ENCODE data around the gene TMEM101.
"Not testable (repeated sequence)": the region's sequence is repeated elsewhere in the genome, so short reads cannot be mapped to it uniquely, and the experiment has no call there.

The TMEM101 gene

DNA sequence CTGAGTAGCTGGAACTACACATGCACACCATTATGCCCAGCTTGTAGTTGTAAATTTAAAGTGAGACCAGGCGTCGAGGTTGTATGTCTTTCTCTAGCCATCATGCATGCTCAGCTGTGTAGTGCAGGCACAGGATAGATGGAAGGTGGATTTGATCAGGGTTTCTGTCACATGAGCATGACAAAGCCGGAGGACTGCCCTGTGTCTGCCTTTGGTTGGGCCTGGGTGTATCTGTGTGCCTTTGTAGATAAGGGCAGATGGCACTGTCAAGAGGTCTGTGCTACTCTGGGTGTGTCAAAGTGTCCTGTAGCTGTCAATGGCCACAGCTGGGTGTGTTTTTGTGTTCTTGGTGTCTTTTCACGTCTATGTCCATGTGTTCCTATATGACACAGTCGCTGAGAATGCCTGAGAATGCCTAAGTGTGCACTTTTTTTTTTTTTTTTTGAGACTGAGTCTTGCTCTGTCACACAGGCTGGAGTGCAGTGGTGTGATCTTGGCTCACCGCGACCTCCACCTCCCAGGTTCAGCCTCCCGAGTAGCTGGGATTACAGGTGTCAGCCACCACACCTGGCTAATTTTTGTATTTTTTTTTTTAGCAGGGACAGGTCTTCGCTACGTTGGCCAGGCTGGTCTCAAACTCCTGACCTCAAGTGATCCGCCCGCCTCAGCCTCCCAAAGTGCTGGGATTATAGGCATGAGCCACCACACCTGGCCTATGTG lies 14.5 kb downstream of the TMEM101 start:
- no peaks in the 10 kb centered on the region for H3K4me1 Mint-ChIP-seq (ENCODE audit: low read depth)
- no peak overlapping the region for H3K27ac Mint-ChIP-seq
- no peaks in the 10 kb centered on the region for H3K9me3 Mint-ChIP-seq
- H3K27me3 Mint-ChIP-seq (ENCODE audit: low read depth) = peaks cover 33% of the 10 kb centered on the region
- no peaks in the 10 kb centered on the region for H3K36me3 Mint-ChIP-seq (ENCODE audit: low read depth)
- no peak overlapping the region for H3K4me3 Mint-ChIP-seq
- no peak for DNase-seq (ENCODE audit: low spot score)

DNA sequence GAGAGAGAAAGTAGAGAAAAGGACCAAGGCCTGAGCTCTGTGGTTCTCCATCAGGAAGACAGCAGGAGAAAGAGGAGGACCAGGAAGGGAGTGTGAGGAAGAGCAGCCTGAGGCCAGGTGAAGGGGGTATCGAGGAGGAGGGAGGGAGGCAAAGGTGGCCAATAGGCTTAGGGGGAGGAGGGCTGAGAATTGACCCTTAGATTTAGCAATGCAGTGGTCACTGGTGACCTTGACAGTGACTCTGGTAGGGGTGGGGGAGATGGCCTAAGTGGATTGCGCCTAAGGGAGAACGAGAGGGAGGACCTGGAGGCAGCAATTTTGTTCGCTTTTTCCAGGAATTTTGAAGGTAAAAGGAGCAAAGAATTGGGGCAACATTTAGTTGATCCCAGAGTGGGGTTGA lies 15.7 kb downstream of the TMEM101 start:
- H3K4me3 Mint-ChIP-seq = no peak overlapping the region
- peaks cover 37% of the 10 kb centered on the region for H3K27me3 Mint-ChIP-seq (ENCODE audit: low read depth)
- no peak for DNase-seq (ENCODE audit: low spot score)
- no peaks in the 10 kb centered on the region for H3K9me3 Mint-ChIP-seq
- no peak overlapping the region for H3K27ac Mint-ChIP-seq
- H3K4me1 Mint-ChIP-seq (ENCODE audit: low read depth) = no peaks in the 10 kb centered on the region
- no peaks in the 10 kb centered on the region for H3K36me3 Mint-ChIP-seq (ENCODE audit: low read depth)

DNA sequence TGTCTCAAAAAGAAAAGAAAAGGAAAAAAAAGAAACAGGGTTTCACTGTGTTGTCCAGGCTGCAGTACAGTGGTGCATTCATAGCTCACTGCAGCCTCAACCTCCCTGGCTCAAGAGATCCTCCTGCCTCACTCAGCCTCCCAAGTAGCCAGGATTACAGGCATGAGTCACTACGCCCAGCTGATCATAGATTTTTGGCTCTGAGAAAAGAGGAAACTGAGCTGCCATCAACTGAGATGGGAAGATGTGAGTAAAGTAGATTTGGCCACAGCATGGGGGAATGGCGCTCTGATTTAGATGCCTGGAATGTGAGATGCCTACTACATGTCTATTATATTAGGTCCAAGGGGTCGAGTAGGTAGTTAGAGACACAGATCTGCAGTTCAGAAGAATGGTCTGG lies 16.2 kb downstream of the TMEM101 start:
- H3K4me1 Mint-ChIP-seq (ENCODE audit: low read depth) = no peaks in the 10 kb centered on the region
- DNase-seq (ENCODE audit: low spot score) = no peak
- H3K4me3 Mint-ChIP-seq = no peak overlapping the region
- no peaks in the 10 kb centered on the region for H3K9me3 Mint-ChIP-seq
- no peak overlapping the region for H3K27ac Mint-ChIP-seq
- H3K27me3 Mint-ChIP-seq (ENCODE audit: low read depth) = peaks cover 35% of the 10 kb centered on the region
- H3K36me3 Mint-ChIP-seq (ENCODE audit: low read depth) = no peaks in the 10 kb centered on the region

DNA sequence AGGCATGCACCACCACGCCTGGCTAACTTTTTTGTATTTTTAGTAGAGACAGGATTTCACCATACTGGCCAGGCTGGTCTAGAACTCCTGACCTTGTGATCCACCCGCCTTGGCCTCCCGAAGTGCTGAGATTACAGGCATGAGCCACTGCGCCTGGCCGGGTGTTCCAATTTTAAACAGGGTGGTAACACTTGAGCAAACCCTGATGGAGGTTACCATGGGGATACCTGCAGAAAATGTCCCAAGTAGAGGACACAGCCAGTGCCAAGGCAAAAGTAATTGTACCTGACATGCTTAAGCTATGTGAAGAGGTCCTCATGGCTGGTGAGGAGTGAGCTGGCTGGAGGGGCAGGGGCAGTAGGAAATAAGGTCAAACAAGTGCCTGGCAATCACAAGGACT lies 17.6 kb downstream of the TMEM101 start:
- not testable (repeated sequence) for H3K4me1 Mint-ChIP-seq (ENCODE audit: low read depth); H3K27ac Mint-ChIP-seq; H3K36me3 Mint-ChIP-seq (ENCODE audit: low read depth); DNase-seq (ENCODE audit: low spot score); H3K4me3 Mint-ChIP-seq; H3K9me3 Mint-ChIP-seq
- H3K27me3 Mint-ChIP-seq (ENCODE audit: low read depth) = peaks cover 36% of the 10 kb centered on the region

DNA sequence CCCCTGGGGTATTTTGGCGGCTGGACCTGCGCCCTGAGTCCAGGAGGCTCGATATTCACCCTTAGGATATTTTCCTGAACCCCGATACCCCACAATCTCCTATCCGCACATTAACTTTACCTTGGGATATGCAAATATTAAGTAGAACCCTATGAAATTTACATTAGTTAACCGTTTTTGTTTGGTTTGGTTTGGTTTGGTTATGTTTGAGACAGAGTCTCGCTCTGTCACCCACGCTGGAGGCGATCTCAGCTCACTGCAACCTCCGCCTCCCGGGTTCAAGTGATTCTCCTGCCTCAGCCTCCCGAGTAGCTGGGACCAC lies 19.7 kb downstream of the TMEM101 start:
- Mint-ChIP-seq H3K9me3 (no peaks in the 10 kb centered on the region), H3K4me3 (no peak overlapping the region), H3K27ac (no peak overlapping the region), H3K27me3 (ENCODE audit: low read depth) (peaks cover 34% of the 10 kb centered on the region), H3K36me3 (ENCODE audit: low read depth) (no peaks in the 10 kb centered on the region), H3K4me1 (ENCODE audit: low read depth) (no peaks in the 10 kb centered on the region)
- DNase-seq (ENCODE audit: low spot score) = no peak

DNA sequence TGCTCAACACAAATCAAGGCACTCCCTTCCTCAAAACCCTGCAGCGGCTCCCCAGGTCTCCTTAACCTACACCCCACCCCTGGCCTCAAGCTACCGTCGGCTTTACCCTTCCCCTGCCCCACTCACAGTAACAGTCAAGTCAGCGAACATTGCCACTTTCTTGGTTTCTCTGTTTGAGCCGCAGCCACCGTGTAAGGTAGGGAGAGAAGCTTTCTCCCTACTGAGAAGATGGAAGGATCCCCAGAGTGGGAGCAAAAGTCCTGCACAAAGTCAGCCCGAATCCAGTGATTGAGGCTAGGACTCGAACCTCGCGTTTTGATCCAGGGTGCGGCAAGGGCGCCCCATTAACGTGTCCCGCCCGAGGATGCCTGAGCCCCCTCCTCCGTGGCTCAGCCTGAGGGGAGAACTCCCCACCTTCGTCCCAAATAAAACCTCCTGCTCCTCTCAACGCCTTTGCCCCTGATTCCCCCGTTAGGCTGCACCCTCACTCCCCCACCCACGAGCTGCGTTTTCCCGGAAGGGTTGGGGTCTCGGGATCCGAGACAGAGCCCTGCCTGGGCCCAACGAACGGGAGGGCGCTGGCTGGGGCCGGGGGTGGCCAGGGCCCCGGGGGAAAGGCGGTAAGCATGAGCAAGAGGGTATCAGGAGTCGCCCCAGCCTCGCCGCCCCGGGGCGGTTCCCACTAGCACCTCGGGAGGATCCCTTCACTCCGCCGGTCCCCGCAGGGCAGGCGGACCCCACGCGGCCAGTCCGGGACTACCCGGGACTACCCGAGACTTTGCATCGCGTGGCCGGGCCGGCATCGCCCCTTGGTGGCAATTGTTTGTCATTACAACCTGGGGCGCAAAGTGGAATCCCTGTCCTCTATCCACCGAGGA lies 20.3 kb downstream of the TMEM101 start:
- Mint-ChIP-seq H3K27ac (no peak overlapping the region), H3K4me1 (ENCODE audit: low read depth) (no peaks in the 10 kb centered on the region), H3K9me3 (no peaks in the 10 kb centered on the region), H3K36me3 (ENCODE audit: low read depth) (no peaks in the 10 kb centered on the region), H3K4me3 (no peak overlapping the region), H3K27me3 (ENCODE audit: low read depth) (peaks cover 31% of the 10 kb centered on the region)
- DNase-seq (ENCODE audit: low spot score) = peak; percentile 56

DNA sequence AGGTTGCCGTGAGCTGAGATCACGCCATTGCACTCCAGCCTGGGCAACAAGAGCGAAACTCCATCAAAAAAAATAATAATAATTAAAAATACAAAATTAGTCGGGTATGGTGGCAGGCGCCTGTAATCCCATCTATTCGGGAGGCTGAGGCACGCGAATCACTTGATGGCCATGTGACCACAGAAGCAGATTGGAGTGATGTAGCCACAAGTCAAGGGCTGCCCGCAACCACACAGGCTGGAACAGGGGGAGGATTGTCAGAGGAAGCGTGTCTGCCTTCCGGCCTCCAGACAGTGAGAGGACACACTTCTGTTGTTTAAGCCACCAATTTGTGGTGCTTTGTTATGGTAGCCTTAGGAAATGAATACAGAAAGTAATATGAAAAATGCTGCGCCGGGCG lies 22.1 kb downstream of the TMEM101 start:
- H3K27me3 Mint-ChIP-seq (ENCODE audit: low read depth) = peaks cover 30% of the 10 kb centered on the region
- no peak overlapping the region for H3K4me3 Mint-ChIP-seq
- H3K36me3 Mint-ChIP-seq (ENCODE audit: low read depth) = no peaks in the 10 kb centered on the region
- H3K27ac Mint-ChIP-seq = no peak overlapping the region
- DNase-seq (ENCODE audit: low spot score) = no peak
- no peaks in the 10 kb centered on the region for H3K9me3 Mint-ChIP-seq
- no peaks in the 10 kb centered on the region for H3K4me1 Mint-ChIP-seq (ENCODE audit: low read depth)

DNA sequence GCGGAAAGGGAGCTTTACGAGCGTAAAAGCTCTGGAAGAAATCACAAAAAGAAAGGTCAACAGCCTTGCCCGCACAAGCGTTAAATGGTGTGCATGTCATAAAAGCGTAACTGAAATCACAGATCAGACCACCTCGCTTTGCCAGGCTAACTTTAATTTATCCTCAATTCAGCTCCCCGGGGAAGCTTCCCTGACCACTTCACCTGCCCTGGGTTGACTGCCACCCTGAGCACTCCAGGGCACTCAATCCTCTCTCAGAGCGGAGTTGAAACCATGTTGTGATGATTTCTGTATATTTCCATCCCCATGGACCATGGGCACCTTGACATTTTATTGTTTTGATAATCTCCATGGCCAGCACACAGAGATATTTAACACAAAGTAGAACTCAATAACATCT lies 26.5 kb downstream of the TMEM101 start:
- no peak for DNase-seq (ENCODE audit: low spot score)
- no peaks in the 10 kb centered on the region for H3K36me3 Mint-ChIP-seq (ENCODE audit: low read depth)

DNA sequence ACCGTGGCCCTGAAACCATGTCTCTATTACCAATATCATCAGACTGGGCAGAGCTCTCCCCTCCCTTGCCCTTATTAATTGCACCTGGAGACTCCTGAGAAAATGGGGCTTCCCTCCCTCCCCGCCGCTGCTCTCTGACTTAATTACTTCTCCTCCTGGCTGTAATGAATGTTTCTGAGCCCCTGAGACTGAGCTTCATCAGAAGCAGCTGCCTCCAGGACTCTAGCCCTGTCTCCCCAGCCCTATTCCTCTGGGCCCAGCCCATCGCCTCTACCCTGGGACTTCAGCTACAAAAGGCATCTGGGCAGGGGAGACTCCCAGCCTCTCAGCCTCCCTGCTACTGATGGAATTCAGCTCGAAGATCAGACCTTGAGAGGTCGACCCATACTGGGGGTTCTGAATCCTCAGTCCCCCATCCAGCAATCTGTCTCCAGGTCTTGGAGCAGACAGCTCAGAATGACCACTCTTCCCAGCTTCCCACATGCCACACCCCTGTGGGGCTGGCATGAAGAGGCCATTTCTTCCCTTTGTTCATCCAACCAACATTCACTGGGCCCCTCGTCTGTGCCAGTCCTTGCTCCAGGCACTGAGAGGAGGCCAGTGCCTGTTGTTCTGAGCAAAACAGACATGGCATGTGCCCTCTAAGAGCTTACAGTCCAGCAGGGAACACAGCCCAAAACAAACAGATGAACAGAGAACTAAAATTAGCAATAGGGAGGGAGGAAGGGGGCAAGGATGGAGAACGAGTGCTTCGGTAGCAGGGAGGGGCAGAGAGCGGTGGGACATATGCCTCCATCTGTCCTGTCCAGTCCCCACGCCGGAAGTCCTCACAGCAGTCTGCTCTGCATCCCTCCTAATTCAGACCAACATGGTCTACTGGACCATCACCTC lies 27.4 kb downstream of the TMEM101 start:
- Mint-ChIP-seq H3K4me1 (ENCODE audit: low read depth) (no peaks in the 10 kb centered on the region), H3K27ac (no peak overlapping the region), H3K4me3 (no peak overlapping the region), H3K36me3 (ENCODE audit: low read depth) (no peaks in the 10 kb centered on the region), H3K27me3 (ENCODE audit: low read depth) (peaks cover 49% of the 10 kb centered on the region), H3K9me3 (no peaks in the 10 kb centered on the region)
- no peak for DNase-seq (ENCODE audit: low spot score)

More for the DNA sequence above, 26.5 kb downstream of the TMEM101 start:
- Mint-ChIP-seq H3K4me1 (ENCODE audit: low read depth) (no peaks in the 10 kb centered on the region), H3K4me3 (no peak overlapping the region), H3K27me3 (ENCODE audit: low read depth) (peaks cover 43% of the 10 kb centered on the region), H3K9me3 (no peaks in the 10 kb centered on the region), H3K27ac (no peak overlapping the region)

DNA sequence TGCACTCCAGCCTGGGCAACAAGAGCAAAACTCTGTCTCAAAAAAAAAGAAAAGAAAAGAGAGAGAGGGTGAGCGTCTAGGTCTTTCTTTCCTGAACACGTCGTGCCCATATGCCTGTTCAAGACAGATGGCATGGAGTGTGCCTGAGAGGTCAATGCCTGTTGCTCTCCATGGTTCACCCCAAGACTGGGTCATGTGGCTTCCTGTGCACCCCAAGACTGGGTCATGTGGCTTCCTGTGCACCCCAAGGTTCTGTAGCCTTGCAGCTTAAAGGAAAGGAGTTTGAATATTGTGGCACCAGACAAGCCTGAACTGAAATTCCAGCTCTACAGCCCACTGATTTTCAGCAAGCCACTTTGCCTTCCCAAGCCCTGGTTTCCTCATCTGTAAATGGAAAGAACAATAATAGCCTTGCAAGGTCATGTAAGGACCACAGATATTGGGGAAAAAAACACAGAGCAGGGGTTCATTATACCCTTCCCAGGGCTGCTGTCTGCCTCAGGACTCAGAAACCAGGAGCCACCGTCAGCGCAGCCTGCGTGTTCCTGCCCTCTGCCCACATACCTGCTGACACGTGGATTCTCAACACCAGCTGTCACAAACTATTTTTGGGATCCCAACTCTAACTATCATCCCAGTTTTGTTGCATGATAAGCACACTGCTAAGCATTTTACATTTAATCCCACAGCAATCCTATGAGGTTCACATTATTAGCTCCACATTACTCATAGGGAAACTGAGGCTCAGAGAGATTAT lies 28.4 kb downstream of the TMEM101 start:
- H3K9me3 Mint-ChIP-seq = no peaks in the 10 kb centered on the region
- DNase-seq (ENCODE audit: low spot score) = no peak
- no peaks in the 10 kb centered on the region for H3K4me1 Mint-ChIP-seq (ENCODE audit: low read depth)
- no peak overlapping the region for H3K27ac Mint-ChIP-seq
- H3K27me3 Mint-ChIP-seq (ENCODE audit: low read depth) = peaks cover 57% of the 10 kb centered on the region
- no peaks in the 10 kb centered on the region for H3K36me3 Mint-ChIP-seq (ENCODE audit: low read depth)
- H3K4me3 Mint-ChIP-seq = no peak overlapping the region

DNA sequence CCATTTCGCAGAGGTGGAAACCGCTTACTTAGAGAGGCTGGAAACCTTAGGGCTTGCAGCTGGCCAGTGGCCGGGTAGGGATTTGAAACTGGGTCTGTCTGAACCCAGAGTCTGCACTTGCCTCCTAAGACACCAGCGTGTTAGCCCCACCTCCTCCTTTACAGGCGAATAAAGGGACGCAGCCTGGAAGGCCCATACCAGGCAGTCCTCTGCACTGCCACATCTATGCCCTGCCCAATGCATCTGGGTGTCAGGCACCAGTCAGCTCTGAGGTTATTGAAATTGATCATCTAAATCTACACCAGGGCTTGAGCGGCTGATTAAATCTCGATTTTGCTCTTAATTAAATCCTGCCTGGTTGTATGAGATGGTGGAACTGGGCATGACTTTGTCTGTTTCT lies 30.2 kb downstream of the TMEM101 start:
- H3K9me3 Mint-ChIP-seq = no peaks in the 10 kb centered on the region
- no peak for DNase-seq (ENCODE audit: low spot score)
- no peaks in the 10 kb centered on the region for H3K36me3 Mint-ChIP-seq (ENCODE audit: low read depth)
- peaks cover 64% of the 10 kb centered on the region for H3K27me3 Mint-ChIP-seq (ENCODE audit: low read depth)
- H3K4me3 Mint-ChIP-seq = no peak overlapping the region
- H3K27ac Mint-ChIP-seq = no peak overlapping the region
- H3K4me1 Mint-ChIP-seq (ENCODE audit: low read depth) = no peaks in the 10 kb centered on the region

DNA sequence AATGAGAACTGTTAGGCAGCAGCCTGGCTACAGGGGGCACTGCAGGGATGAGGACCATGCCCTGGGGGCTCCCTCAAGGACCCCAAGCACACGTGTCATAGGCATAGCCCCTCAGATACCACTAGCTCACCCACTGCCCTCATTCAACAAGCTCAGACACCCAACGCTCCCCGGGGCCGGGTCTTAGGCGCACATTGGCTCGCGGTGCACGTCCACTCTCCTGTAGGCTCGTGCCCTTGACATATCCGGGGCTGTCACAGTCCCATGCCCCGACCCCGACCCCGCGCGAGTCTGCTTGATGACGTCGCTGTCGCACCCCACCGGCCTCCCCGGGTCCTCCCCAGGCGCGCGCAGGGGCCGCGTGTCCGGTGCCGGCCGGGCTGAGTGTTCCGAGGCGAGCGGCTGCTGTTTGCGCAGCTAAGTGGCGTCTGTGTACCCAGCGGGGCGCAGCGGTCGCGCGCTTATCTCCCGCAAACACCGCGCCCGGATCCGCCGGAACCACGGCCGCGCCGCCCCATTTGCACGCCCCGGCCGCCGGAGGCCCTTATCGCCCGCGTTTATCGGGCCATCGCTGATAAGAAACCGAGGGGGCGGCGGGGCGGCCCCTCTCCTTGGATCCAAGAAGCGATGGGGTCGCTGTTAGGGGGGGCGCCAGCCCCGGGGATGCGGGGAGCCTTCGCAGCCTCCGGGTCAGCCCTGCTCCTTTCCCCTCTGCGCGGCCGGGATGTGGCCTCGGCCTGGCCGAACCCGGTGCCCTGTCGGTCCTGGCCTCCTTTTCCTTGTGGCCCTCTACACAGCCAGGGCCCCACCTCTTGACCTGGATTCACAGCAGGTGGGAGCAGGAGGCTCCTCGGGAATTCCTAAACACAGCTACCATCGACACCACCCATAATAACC lies 31.0 kb downstream of the TMEM101 start:
- Mint-ChIP-seq H3K4me3 (peak overlapping the region; percentile 52), H3K9me3 (no peaks in the 10 kb centered on the region), H3K36me3 (ENCODE audit: low read depth) (no peaks in the 10 kb centered on the region), H3K4me1 (ENCODE audit: low read depth) (no peaks in the 10 kb centered on the region), H3K27me3 (ENCODE audit: low read depth) (peaks cover 64% of the 10 kb centered on the region), H3K27ac (no peak overlapping the region)
- no peak for DNase-seq (ENCODE audit: low spot score)

DNA sequence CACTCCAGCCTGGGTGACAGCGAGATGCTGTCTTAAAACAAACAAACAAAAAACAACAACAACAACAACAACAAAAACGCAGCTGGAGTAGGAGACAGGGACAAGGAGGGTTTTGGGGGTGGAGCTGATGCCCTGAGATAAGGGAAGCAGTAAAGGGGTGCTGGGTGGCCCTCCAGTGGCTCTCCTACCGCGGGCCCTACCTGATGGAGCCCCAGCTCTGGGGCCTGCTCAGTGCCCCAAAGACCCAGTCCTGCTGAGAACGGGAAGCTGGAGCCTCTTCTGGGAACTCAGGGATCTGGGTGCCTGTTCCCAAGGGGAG lies 31.6 kb downstream of the TMEM101 start:
- H3K4me3 Mint-ChIP-seq = no peak overlapping the region

More for the DNA sequence above, 31.6 kb downstream of the TMEM101 start:
- H3K27me3 Mint-ChIP-seq (ENCODE audit: low read depth) = peaks cover 59% of the 10 kb centered on the region
- H3K36me3 Mint-ChIP-seq (ENCODE audit: low read depth) = no peaks in the 10 kb centered on the region
- no peaks in the 10 kb centered on the region for H3K9me3 Mint-ChIP-seq
- H3K4me1 Mint-ChIP-seq (ENCODE audit: low read depth) = no peaks in the 10 kb centered on the region
- no peak overlapping the region for H3K27ac Mint-ChIP-seq
- no peak for DNase-seq (ENCODE audit: low spot score)
